HG03342 (cell line): ENCODE measurements around the gene KCTD2.
"Not testable (repeated sequence)": the region's sequence is repeated elsewhere in the genome, so short reads cannot be mapped to it uniquely, and the experiment has no call there.

ENCODE experiments used
- ATAC-seq: cut with Tn5 transposase; IDR thresholded peaks from one replicate; pipeline ENCODE4 v1.9.1; 2021; ENCODE audit warnings: mild to moderate bottlenecking, moderate library complexity; ENCODE audit not compliant: unreplicated experiment

The KCTD2 gene

GRCh38 chr17:75049057-75049456, 2.0 kb downstream of the KCTD2 start:
- no peak for ATAC-seq

GRCh38 chr17:75049706-75050105, 2.7 kb downstream of the KCTD2 start:
- no peak for ATAC-seq

- ATAC-seq: no peak
Measured at GRCh38 chr17:75051941-75052340, 4.9 kb downstream of the KCTD2 start.

GRCh38 chr17:75059369-75060345, 12.6 kb downstream of the KCTD2 start:
- ATAC-seq: no peak

- no peak for ATAC-seq
Measured at GRCh38 chr17:75060434-75061054, 13.5 kb downstream of the KCTD2 start.

GRCh38 chr17:75061055-75061438, 14.0 kb downstream of the KCTD2 start:
- no peak for ATAC-seq

GRCh38 chr17:75061618-75062017, 14.6 kb downstream of the KCTD2 start:
- no peak for ATAC-seq

GRCh38 chr17:75063201-75063600, 16.2 kb downstream of the KCTD2 start:
- no peak for ATAC-seq

GRCh38 chr17:75063626-75064025, 16.6 kb downstream of the KCTD2 start:
- no peak for ATAC-seq

GRCh38 chr17:75064040-75064439, 17.0 kb downstream of the KCTD2 start:
- no peak for ATAC-seq

GRCh38 chr17:75064460-75064859, 17.4 kb downstream of the KCTD2 start:
- no peak for ATAC-seq

GRCh38 chr17:75064867-75065561, 18.0 kb downstream of the KCTD2 start:
- ATAC-seq: no peak

GRCh38 chr17:75065562-75066151, 18.6 kb downstream of the KCTD2 start:
- no peak for ATAC-seq

- ATAC-seq: no peak
Measured at GRCh38 chr17:75067856-75068255, 20.8 kb downstream of the KCTD2 start.

GRCh38 chr17:75068750-75069149, 21.7 kb downstream of the KCTD2 start:
- ATAC-seq: no peak

- no peak for ATAC-seq
Measured at GRCh38 chr17:75069783-75070182, 22.8 kb downstream of the KCTD2 start.

GRCh38 chr17:75071478-75072271, 24.6 kb downstream of the KCTD2 start:
- ATAC-seq: not testable (repeated sequence)

GRCh38 chr17:75072909-75073308, 25.9 kb downstream of the KCTD2 start:
- ATAC-seq: not testable (repeated sequence)

GRCh38 chr17:75073618-75074047, 26.6 kb downstream of the KCTD2 start:
- ATAC-seq: no peak

- ATAC-seq: no peak
Measured at GRCh38 chr17:75074532-75074931, 27.5 kb downstream of the KCTD2 start.
